ENCODE data around the gene PKNOX1.

- no peak for TF ChIP-seq CTCF (conservative IDR thresholded peaks at IDR 0.05 in 1 of 2, IDR thresholded peaks at IDR 0.05 in 1 of 2; ENCODE audit: extremely low read depth in 1 of 2, insufficient read depth in 1 of 2, low read depth in 1 of 2, low read length in 2 of 2)
- no peak for TF ChIP-seq EZH2 (IDR thresholded peaks at IDR 0.05; ENCODE audit: borderline replicate concordance, low read length)
Measured at GRCh38 chr21:43031121-43031619, 56.8 kb downstream of the PKNOX1 start.

Data from mammary epithelial cell (primary cell).